ENCODE data around the gene H2BK1.

Gene H2BK1

GRCh38 chr7:151232917-151233701, 22.8 kb upstream of the H2BK1 start:
- Histone ChIP-seq H3K9ac (ENCODE audit: low read length in 5 of 5) (peak overlapping the region; percentile 44 to 91 (median 69)), H3K27ac (ENCODE audit: low read depth, low read length) (peak overlapping the region; percentile 41), H3K9me3 (ENCODE audit: control insufficient read depth in 5 of 5, low read length in 5 of 5) (no peaks in the 10 kb centered on the region), H3K27me3 (ENCODE audit: control insufficient read depth in 5 of 5, insufficient read depth in 4 of 5, low read length in 5 of 5) (no peaks in the 10 kb centered on the region), H3K36me3 (ENCODE audit: control insufficient read depth in 5 of 5, insufficient read depth in 5 of 5, low read length in 5 of 5) (peaks cover 4 to 33% (median 29%) of the 10 kb centered on the region in 5 donors), H3K4me1 (ENCODE audit: control insufficient read depth in 5 of 5, insufficient read depth in 5 of 5, low read length in 5 of 5) (peaks cover 6 to 28% (median 24%) of the 10 kb centered on the region in 5 donors), H3K4me3 (ENCODE audit: low read depth in 1 of 5, low read length in 5 of 5) (peak overlapping the region; percentile 81 to 90 (median 87))

DNA sequence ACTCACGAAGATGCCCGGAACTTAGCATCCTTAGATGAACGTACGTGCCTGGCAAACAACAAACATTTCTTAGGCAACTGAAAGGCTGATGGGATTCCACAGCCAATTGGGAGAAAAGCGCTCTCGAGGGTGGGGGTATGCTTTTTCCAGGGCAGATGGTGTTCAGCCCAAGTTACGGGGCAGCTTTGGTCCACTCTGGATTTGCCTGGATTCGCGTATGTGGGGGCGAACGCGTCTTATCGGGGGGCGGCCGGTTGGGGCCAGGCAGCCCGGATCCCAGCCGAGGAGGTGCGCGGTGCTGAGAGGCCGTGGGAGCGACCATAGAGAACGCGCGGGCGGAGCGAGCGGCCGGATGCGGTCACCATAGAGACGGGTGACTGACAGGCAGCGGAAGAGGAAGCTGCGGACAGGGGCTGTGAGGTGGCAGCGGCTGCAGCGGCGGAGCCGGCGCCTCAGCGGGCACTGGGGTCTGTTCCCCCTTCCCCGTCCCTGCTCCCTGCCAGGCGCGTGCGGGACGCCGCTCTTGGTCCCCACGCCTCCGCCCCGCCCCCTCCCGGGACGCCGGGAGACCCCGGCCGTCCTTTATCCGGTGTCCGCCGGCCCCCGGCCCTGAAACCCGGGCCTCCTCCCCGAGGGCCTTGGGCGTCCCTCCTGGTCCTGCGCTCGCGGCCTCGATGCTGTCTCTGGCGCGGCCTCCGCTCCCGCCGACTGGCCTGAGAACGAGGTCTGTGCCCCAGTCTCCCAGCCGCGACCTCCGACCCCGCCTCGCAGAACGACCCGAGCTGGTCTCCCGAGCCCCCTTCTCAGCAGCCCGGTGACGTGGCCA, 22.0 kb upstream of the H2BK1 start, which contains the start of gene CHPF2:
CHPF2 (plus strand) TSS at position 393 of the 826 bp plus-strand sequence. CDS start 1,529 bp downstream, outside the sequence.
- H3K9ac ChIP-seq (ENCODE audit: low read length in 5 of 5): peak within 1 kb of the TSS; percentile 44 to 91 (median 69)
- peaks cover 4 to 26% (median 21%) of the 10 kb centered on the region in 5 donors for H3K36me3 ChIP-seq (ENCODE audit: control insufficient read depth in 5 of 5, insufficient read depth in 5 of 5, low read length in 5 of 5)
- peak within 1 kb of the TSS; percentile 61 for H3K27ac ChIP-seq (ENCODE audit: low read depth, low read length)
- peak within 1 kb of the TSS; percentile 81 to 90 (median 87) for H3K4me3 ChIP-seq (ENCODE audit: low read depth in 1 of 5, low read length in 5 of 5)
- H3K4me1 ChIP-seq (ENCODE audit: control insufficient read depth in 5 of 5, insufficient read depth in 5 of 5, low read length in 5 of 5): peaks cover 7 to 36% (median 31%) of the 10 kb centered on the region in 5 donors
- no peaks in the 10 kb centered on the region for H3K9me3 ChIP-seq (ENCODE audit: control insufficient read depth in 5 of 5, low read length in 5 of 5)
- H3K27me3 ChIP-seq (ENCODE audit: control insufficient read depth in 5 of 5, insufficient read depth in 4 of 5, low read length in 5 of 5): no peaks in the 10 kb centered on the region

GRCh38 chr7:151231080-151231479, 20.8 kb upstream of the H2BK1 start:
- Histone ChIP-seq H3K9ac (ENCODE audit: low read length in 5 of 5) (no peak overlapping the region), H3K27me3 (ENCODE audit: control insufficient read depth in 5 of 5, insufficient read depth in 4 of 5, low read length in 5 of 5) (peaks cover 0 to 3% (median 0%) of the 10 kb centered on the region in 5 donors), H3K4me1 (ENCODE audit: control insufficient read depth in 5 of 5, insufficient read depth in 5 of 5, low read length in 5 of 5) (peaks cover 14 to 44% (median 38%) of the 10 kb centered on the region in 5 donors), H3K9me3 (ENCODE audit: control insufficient read depth in 5 of 5, low read length in 5 of 5) (no peaks in the 10 kb centered on the region), H3K27ac (ENCODE audit: low read depth, low read length) (no peak overlapping the region), H3K36me3 (ENCODE audit: control insufficient read depth in 5 of 5, insufficient read depth in 5 of 5, low read length in 5 of 5) (peaks cover 0 to 13% (median 11%) of the 10 kb centered on the region in 5 donors), H3K4me3 (ENCODE audit: low read depth in 1 of 5, low read length in 5 of 5) (no peak overlapping the region)

GRCh38 chr7:151229249-151229648, 19.0 kb upstream of the H2BK1 start:
- H3K4me1 ChIP-seq (ENCODE audit: control insufficient read depth in 5 of 5, insufficient read depth in 5 of 5, low read length in 5 of 5): peaks cover 16 to 50% (median 45%) of the 10 kb centered on the region in 5 donors
- H3K4me3 ChIP-seq (ENCODE audit: low read depth in 1 of 5, low read length in 5 of 5): no peak overlapping the region
- no peak overlapping the region for H3K9ac ChIP-seq (ENCODE audit: low read length in 5 of 5)
- H3K36me3 ChIP-seq (ENCODE audit: control insufficient read depth in 5 of 5, insufficient read depth in 5 of 5, low read length in 5 of 5): peaks cover 3 to 10% (median 7%) of the 10 kb centered on the region in 5 donors
- H3K27ac ChIP-seq (ENCODE audit: low read depth, low read length): no peak overlapping the region
- no peaks in the 10 kb centered on the region for H3K9me3 ChIP-seq (ENCODE audit: control insufficient read depth in 5 of 5, low read length in 5 of 5)
- peaks cover 0 to 3% (median 0%) of the 10 kb centered on the region in 5 donors for H3K27me3 ChIP-seq (ENCODE audit: control insufficient read depth in 5 of 5, insufficient read depth in 4 of 5, low read length in 5 of 5)

DNA sequence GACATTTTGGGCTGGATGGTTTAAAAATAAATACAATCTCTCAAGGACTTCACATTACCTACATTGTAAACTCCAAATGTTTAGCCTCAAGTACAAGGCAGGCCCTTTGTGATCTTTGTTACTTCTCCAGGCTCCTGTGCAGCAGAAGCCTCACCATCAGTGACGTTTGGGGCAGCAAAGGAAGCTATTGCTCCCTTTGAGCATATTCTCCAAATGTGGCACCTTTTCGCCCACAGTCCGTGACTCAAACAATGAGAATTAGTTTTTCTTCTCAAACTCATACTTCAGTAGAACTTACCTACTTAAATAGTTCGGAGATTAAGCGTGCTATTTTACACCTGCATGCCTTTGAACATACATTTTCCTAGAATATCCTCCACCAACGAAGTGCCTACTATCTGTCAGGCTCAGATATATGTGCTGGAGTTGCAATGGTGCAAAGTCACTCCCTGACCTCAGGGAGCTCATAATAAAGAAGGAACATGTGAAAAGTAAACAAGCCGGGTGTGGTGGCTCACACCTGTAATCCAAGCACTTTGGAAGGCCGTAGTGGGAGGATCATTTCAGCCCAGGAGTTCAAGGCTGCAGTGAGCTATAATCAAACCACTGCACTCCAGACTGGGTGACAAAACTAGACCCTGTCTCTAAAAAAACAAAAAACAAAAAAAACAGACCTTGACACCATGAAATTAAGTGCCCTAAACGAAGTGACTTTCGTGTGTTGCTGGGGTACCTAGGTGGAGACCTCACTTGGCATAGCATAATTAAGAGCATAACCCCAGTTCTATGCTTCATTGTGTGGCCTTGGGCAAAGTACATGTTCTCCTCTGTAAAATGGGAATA, 18.0 kb upstream of the H2BK1 start:
- H3K9ac ChIP-seq (ENCODE audit: low read length in 5 of 5): peak overlapping the region in 4 of 5 donors; percentile 59 to 89 (median 77)
- H3K36me3 ChIP-seq (ENCODE audit: control insufficient read depth in 5 of 5, insufficient read depth in 5 of 5, low read length in 5 of 5): peaks cover 3 to 20% (median 17%) of the 10 kb centered on the region in 5 donors
- H3K9me3 ChIP-seq (ENCODE audit: control insufficient read depth in 5 of 5, low read length in 5 of 5): no peaks in the 10 kb centered on the region
- H3K27me3 ChIP-seq (ENCODE audit: control insufficient read depth in 5 of 5, insufficient read depth in 4 of 5, low read length in 5 of 5): peaks cover 0 to 3% (median 0%) of the 10 kb centered on the region in 5 donors
- peak overlapping the region; percentile 59 for H3K27ac ChIP-seq (ENCODE audit: low read depth, low read length)
- peak overlapping the region; percentile 74 to 97 (median 86) for H3K4me3 ChIP-seq (ENCODE audit: low read depth in 1 of 5, low read length in 5 of 5)
- H3K4me1 ChIP-seq (ENCODE audit: control insufficient read depth in 5 of 5, insufficient read depth in 5 of 5, low read length in 5 of 5): peaks cover 13 to 40% (median 36%) of the 10 kb centered on the region in 5 donors

DNA sequence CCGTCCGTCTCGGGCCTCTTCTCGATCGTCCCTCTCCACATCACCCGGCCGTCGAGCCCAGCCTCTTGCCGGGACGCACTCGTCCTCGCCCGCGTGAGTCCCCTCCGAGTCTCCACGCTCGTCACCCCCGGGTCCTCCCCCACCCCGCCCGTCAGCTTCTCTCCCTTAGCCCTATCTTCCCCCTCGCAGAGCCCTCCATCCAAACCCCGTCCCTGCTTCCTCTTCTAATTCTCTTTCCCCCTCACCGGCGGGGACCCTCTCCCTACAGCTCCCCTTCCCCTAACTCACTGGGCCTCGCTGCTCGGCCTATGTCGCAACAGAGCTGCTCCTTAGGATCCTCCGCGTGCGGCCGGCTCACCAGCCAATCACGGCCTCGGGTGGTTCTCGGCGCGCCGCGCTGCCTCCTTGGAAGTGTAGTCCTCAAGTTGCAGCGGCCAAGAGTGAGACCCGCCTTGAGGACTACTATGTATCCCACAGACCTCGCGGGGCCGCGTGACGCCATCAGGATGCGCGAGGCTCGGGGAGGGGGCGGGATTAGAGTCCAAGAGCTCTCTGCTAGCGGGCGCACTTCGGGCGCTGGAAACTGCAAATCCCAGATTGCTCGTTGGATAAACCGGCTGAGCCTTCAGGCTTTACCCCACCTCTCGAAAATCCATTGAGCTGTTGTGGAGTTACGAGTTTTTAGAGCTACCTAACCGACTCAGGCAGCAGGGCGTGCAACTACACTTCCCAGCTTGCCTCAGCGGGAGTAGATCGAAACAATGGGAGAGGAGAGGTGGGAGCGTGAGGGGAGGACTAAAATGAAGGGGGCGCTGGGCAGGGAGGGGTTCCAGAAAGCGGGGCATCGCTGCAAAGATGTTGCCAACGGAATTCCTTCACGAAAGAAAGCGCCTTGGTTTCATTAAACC, 16.8 kb upstream of the H2BK1 start, which contains the start of gene ABCF2:
ABCF2 (minus strand) TSS at position 331 of the 908 bp plus-strand sequence. CDS start 747 bp downstream, outside the sequence.
- peak within 1 kb of the TSS; percentile 74 to 97 (median 86) for H3K4me3 ChIP-seq (ENCODE audit: low read depth in 1 of 5, low read length in 5 of 5)
- H3K9ac ChIP-seq (ENCODE audit: low read length in 5 of 5): peak within 1 kb of the TSS; percentile 78 to 94 (median 89)
- H3K27me3 ChIP-seq (ENCODE audit: control insufficient read depth in 5 of 5, insufficient read depth in 4 of 5, low read length in 5 of 5): peaks cover 0 to 3% (median 0%) of the 10 kb centered on the region in 5 donors
- peaks cover 11 to 31% (median 28%) of the 10 kb centered on the region in 5 donors for H3K36me3 ChIP-seq (ENCODE audit: control insufficient read depth in 5 of 5, insufficient read depth in 5 of 5, low read length in 5 of 5)
- peak within 1 kb of the TSS; percentile 59 for H3K27ac ChIP-seq (ENCODE audit: low read depth, low read length)
- no peaks in the 10 kb centered on the region for H3K9me3 ChIP-seq (ENCODE audit: control insufficient read depth in 5 of 5, low read length in 5 of 5)
- H3K4me1 ChIP-seq (ENCODE audit: control insufficient read depth in 5 of 5, insufficient read depth in 5 of 5, low read length in 5 of 5): peaks cover 11 to 30% (median 27%) of the 10 kb centered on the region in 5 donors

DNA sequence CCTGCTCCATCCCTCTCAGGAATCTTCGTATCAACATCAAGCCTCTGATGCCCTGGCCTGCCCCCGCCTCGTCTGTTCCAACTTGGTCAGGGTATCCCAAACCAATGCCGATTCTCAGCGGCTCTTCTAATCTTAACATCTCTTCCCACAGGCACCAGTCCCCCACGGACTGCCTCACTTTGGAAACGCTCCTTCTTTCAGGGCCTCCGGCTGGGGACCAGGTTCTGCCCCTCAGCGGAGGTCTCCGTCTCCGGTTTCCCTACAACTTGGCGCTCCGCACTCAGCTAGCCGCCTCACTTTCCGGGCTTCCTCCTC, 16.2 kb upstream of the H2BK1 start:
- Histone ChIP-seq H3K9me3 (ENCODE audit: control insufficient read depth in 5 of 5, low read length in 5 of 5) (no peaks in the 10 kb centered on the region), H3K9ac (ENCODE audit: low read length in 5 of 5) (peak overlapping the region; percentile 78 to 94 (median 87)), H3K36me3 (ENCODE audit: control insufficient read depth in 5 of 5, insufficient read depth in 5 of 5, low read length in 5 of 5) (peaks cover 17 to 36% (median 33%) of the 10 kb centered on the region in 5 donors), H3K4me1 (ENCODE audit: control insufficient read depth in 5 of 5, insufficient read depth in 5 of 5, low read length in 5 of 5) (peaks cover 10 to 24% (median 22%) of the 10 kb centered on the region in 5 donors), H3K4me3 (ENCODE audit: low read depth in 1 of 5, low read length in 5 of 5) (peak overlapping the region; percentile 74 to 94 (median 86)), H3K27me3 (ENCODE audit: control insufficient read depth in 5 of 5, insufficient read depth in 4 of 5, low read length in 5 of 5) (peaks cover 0 to 3% (median 0%) of the 10 kb centered on the region in 5 donors), H3K27ac (ENCODE audit: low read depth, low read length) (peak overlapping the region; percentile 59)

DNA sequence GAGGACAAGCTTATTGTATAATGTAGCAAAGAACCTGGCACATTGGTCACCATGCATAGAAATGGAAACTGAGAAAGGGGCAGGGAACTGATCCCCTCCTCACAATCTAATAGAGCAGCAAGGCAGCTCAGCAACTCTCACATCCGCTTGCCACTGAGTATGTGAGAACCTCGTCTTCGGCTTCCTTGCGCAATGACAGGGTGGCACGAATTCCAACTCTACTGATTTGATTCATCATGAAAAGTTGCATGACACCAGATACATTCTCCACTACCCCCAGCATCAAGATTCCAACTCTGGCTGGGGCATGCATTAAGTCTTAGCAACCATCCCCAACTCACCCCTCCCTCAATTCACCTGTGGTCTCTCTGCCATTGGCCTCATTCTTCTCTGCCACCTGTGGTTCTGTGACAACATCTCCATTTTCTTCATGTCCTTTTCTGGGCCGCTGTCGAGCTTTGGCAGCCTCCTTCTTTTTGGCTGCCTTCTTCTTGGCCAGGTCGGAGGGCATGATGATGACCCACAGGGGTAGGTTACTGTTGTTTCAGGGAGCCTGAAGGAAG, 15.7 kb upstream of the H2BK1 start:
- H3K27ac ChIP-seq (ENCODE audit: low read depth, low read length): peak overlapping the region; percentile 59
- H3K36me3 ChIP-seq (ENCODE audit: control insufficient read depth in 5 of 5, insufficient read depth in 5 of 5, low read length in 5 of 5): peaks cover 19 to 38% (median 36%) of the 10 kb centered on the region in 5 donors
- peaks cover 0 to 3% (median 0%) of the 10 kb centered on the region in 5 donors for H3K27me3 ChIP-seq (ENCODE audit: control insufficient read depth in 5 of 5, insufficient read depth in 4 of 5, low read length in 5 of 5)
- peak overlapping the region; percentile 74 to 94 (median 86) for H3K4me3 ChIP-seq (ENCODE audit: low read depth in 1 of 5, low read length in 5 of 5)
- H3K9ac ChIP-seq (ENCODE audit: low read length in 5 of 5): peak overlapping the region; percentile 78 to 94 (median 87)
- H3K9me3 ChIP-seq (ENCODE audit: control insufficient read depth in 5 of 5, low read length in 5 of 5): no peaks in the 10 kb centered on the region
- H3K4me1 ChIP-seq (ENCODE audit: control insufficient read depth in 5 of 5, insufficient read depth in 5 of 5, low read length in 5 of 5): peaks cover 10 to 23% (median 22%) of the 10 kb centered on the region in 5 donors

Measured in subcutaneous abdominal adipose tissue (tissue), 5 donors.